ENCODE measurements around the gene SELENOM.

- TF ChIP-seq POLR2A (IDR thresholded peaks at IDR 0.05; ENCODE audit: low read length) (no peak), GATA1 (IDR thresholded peaks at IDR 0.05; ENCODE audit: low read depth, low read length) (no peak)
Measured at GRCh38 chr22:31133911-31134310, 26.5 kb upstream of the SELENOM start.

All from erythroblast (primary cell).